Kidney (tissue), 14 donors: ENCODE measurements around the gene AFAP1L2. TPM values are rescaled to one million over a fixed set of nuclear protein-coding genes. Genes with fewer than 3 reads are reported as not detected.

Experiments used
- DNase-seq, 5 donors: peaks; one replicate each; pipeline ENCODE4 v3.0.0-alpha.2; 2013 to 2020
- FAIRE-seq: peaks from 2 replicates; lab custom pipeline; 2012; peaks lifted over from hg19 to GRCh38; lab: Jason Lieb, UNC
- H3K27ac ChIP-seq, 2 donors: one replicate each; pipeline ENCODE4 v1.7.0; 2013; ENCODE audit warnings: low read depth in 2 of 2, low read length in 2 of 2, inconsistent platforms in 1 of 2
- H3K27me3 ChIP-seq: one replicate; pipeline ENCODE4 v1.7.1; 2013; ENCODE audit warnings: low read length, inconsistent platforms; ENCODE audit not compliant: control insufficient read depth, insufficient read depth
- H3K36me3 ChIP-seq, 3 donors: one replicate each; pipeline versions ENCODE4 v1.7.0 to v1.7.1; 2013; ENCODE audit warnings: low read length in 3 of 3, control low read depth in 1 of 3, inconsistent platforms in 1 of 3; ENCODE audit not compliant: insufficient read depth in 3 of 3, control insufficient read depth in 2 of 3
- H3K4me1 ChIP-seq, 3 donors: one replicate each; pipeline versions ENCODE4 v1.7.0 to v1.7.1; 2013; ENCODE audit warnings: low read length in 3 of 3, inconsistent platforms in 1 of 3, low read depth in 1 of 3; ENCODE audit not compliant: control insufficient read depth in 2 of 3, insufficient read depth in 2 of 3
- H3K4me3 ChIP-seq, 3 donors: one replicate each; pipeline versions ENCODE4 v1.7.0 to v1.8.1; 2013; ENCODE audit warnings: low read length in 3 of 3, control low read depth in 1 of 3, inconsistent platforms in 1 of 3
- H3K9ac ChIP-seq, 3 donors: one replicate each; pipeline versions ENCODE4 v1.7.0 to v1.7.1; 2013; ENCODE audit warnings: low read length in 3 of 3, control low read depth in 1 of 3, inconsistent platforms in 1 of 3
- H3K9me3 ChIP-seq, 3 donors: one replicate each; pipeline versions ENCODE4 v1.7.0 to v1.7.1; 2013; ENCODE audit warnings: low read length in 3 of 3, control low read depth in 1 of 3, inconsistent platforms in 1 of 3; ENCODE audit not compliant: control insufficient read depth in 2 of 3, insufficient read depth in 1 of 3
- CTCF ChIP-seq: IDR thresholded peaks from 3 replicates; pipeline ENCODE4 v1.5.1; 2012; ENCODE audit warnings: mild to moderate bottlenecking, moderate library complexity, borderline replicate concordance; ENCODE audit not compliant: insufficient read depth; ENCODE audit errors: extremely low read depth
- intact Hi-C: fragments of 100-400 bp; cut with DNase I; formaldehyde crosslinking; loops from one replicate; pipeline ENCODE4 v1.11.1; 2022
- polyA plus RNA-seq: library from polyadenylated mRNA; stranded (reverse); fragments of 350-450 nt; fragmentation: Illumina TruSeq; extraction: RNeasy Lipid Tissue Mini Kit (QIAGEN cat#74804); gene quantifications from one replicate; pipeline ENCODE4 v1.2.3, GENCODE V29; 2014; ENCODE audit warnings: low read depth, low replicate concordance; ENCODE audit not compliant: insufficient read depth
- total RNA-seq: library from RNA; stranded (reverse); fragmentation: NEBNext Ultra II Directional; extraction: Animal tissue kit (Norgen Biotek cat#: 25700); gene quantifications from one replicate; pipeline ENCODE4 v1.2.1, GENCODE V29; 2021
- donor health status: control.
- donor health status: control.
- donor health status: control.
- donor health status: control.
- donor health status: control.
- donor health status: DM: yes; HTN: yes; CAD: no.
- donor health status: Normal renal cell carcinoma (clear cell type).

AFAP1L2 gene
- total and polyA plus RNA-seq, 2 donors from 2014 or later: 19.8 to 24.0 TPM

GRCh38 chr10:114308531-114309363 is 95.6 kb downstream of the AFAP1L2 start:
- no peak for TF ChIP-seq CTCF
- no peak overlapping the region for H3K9ac ChIP-seq
- H3K9me3 ChIP-seq: peaks cover 0 to 5% (median 0%) of the 10 kb centered on the region in 3 donors
- H3K27me3 ChIP-seq: no peaks in the 10 kb centered on the region
- H3K4me3 ChIP-seq: no peak overlapping the region
- peaks cover 0 to 2% (median 2%) of the 10 kb centered on the region in 3 donors for H3K36me3 ChIP-seq
- H3K4me1 ChIP-seq: peaks cover 0 to 7% (median 7%) of the 10 kb centered on the region in 3 donors
- no peak overlapping the region for H3K27ac ChIP-seq
- no peak for FAIRE-seq
- intact Hi-C loops: loop anchor here (10.0 kb wide), 1 partner anchor 126 kb away; no protein-coding TSS in a partner anchor
- no peak for DNase-seq

GRCh38 chr10:114307731-114308130 is 96.6 kb downstream of the AFAP1L2 start:
- Histone ChIP-seq H3K4me3 (no peak overlapping the region), H3K9me3 (no peaks in the 10 kb centered on the region), H3K4me1 (peaks cover 0 to 7% (median 7%) of the 10 kb centered on the region in 3 donors), H3K9ac (no peak overlapping the region), H3K27me3 (no peaks in the 10 kb centered on the region), H3K27ac (no peak overlapping the region), H3K36me3 (peaks cover 0 to 2% (median 0%) of the 10 kb centered on the region in 3 donors)
- intact Hi-C loops: loop anchor here (10.0 kb wide), 1 partner anchor 127 kb away; no protein-coding TSS in a partner anchor
- DNase-seq (no peak), FAIRE-seq (no peak)
- TF ChIP-seq CTCF: no peak

- no peaks in the 10 kb centered on the region for H3K36me3 ChIP-seq
- no peak overlapping the region for H3K9ac ChIP-seq
- H3K27ac ChIP-seq: no peak overlapping the region
- H3K4me3 ChIP-seq: no peak overlapping the region
- H3K27me3 ChIP-seq: no peaks in the 10 kb centered on the region
- intact Hi-C loops: loop anchor here (10.0 kb wide), 1 partner anchor 128 kb away; no protein-coding TSS in a partner anchor
- no peaks in the 10 kb centered on the region for H3K9me3 ChIP-seq
- DNase-seq: no peak
- H3K4me1 ChIP-seq: peaks cover 0 to 7% (median 7%) of the 10 kb centered on the region in 3 donors
- no peak for TF ChIP-seq CTCF
- no peak for FAIRE-seq
Measured at GRCh38 chr10:114306116-114306973, 98.0 kb downstream of the AFAP1L2 start.
